GM23338 (cell line): ENCODE results near the gene MEF2D. TPM values are rescaled to one million over a fixed set of nuclear protein-coding genes. Genes with fewer than 3 reads are reported as not detected.

ENCODE experiments used
- ATAC-seq: fragments of 200-7000 bp; cut with Tn5 transposase; 3 replicates; pipeline ENCODE4 v1.9.1; 2020
- DNase-seq: peaks from one replicate; pipeline ENCODE4 v3.0.0-alpha.2; 2015; ENCODE audit warnings: low spot score
- H2AFZ ChIP-seq: fragments of 200-600 bp; sonication (generic); 2 replicates; pipeline ENCODE4 v1.8.0; 2016; ENCODE audit warnings: antibody characterized with exemption, mild to moderate bottlenecking, moderate library complexity
- H3F3A ChIP-seq: fragments of 200-600 bp; sonication (generic); replicated peaks from 2 replicates; pipeline ENCODE4 v1.8.0; 2017; ENCODE audit warnings: antibody characterized with exemption, mixed run types, low read depth
- H3K27ac ChIP-seq: fragments of 200-600 bp; sonication (generic); 2 replicates; pipeline ENCODE4 v1.6.1; 2016; ENCODE audit warnings: low read depth
- H3K27me3 ChIP-seq: fragments of 200-600 bp; sonication (generic); 2 replicates; pipeline ENCODE4 v1.8.0; 2016; ENCODE audit warnings: mild to moderate bottlenecking, mixed run types, moderate library complexity; ENCODE audit not compliant: insufficient read depth
- H3K36me3 ChIP-seq: fragments of 200-600 bp; sonication (generic); 2 replicates; pipeline ENCODE4 v1.8.0; 2016; ENCODE audit warnings: mild to moderate bottlenecking; ENCODE audit not compliant: insufficient read depth
- H3K4me1 ChIP-seq: fragments of 200-600 bp; sonication (generic); 2 replicates; pipeline ENCODE4 v1.8.0; 2016; ENCODE audit warnings: mild to moderate bottlenecking, moderate library complexity; ENCODE audit not compliant: insufficient read depth
- H3K4me2 ChIP-seq: fragments of 200-600 bp; sonication (generic); 2 replicates; pipeline ENCODE4 v1.7.1; 2017; ENCODE audit warnings: mixed run types
- H3K4me3 ChIP-seq: fragments of 200-600 bp; sonication (generic); 2 replicates; pipeline ENCODE4 v1.6.1; 2016; ENCODE audit warnings: mixed run types
- H3K79me2 ChIP-seq: fragments of 200-600 bp; sonication (generic); replicated peaks from 2 replicates; pipeline ENCODE4 v1.8.0; 2017; ENCODE audit warnings: mild to moderate bottlenecking; ENCODE audit not compliant: insufficient read depth
- H3K9me2 ChIP-seq: fragments of 200-600 bp; sonication (generic); 2 replicates; pipeline ENCODE4 v1.8.0; 2017; ENCODE audit not compliant: insufficient read depth
- H4K20me1 ChIP-seq: fragments of 200-600 bp; sonication (generic); replicated peaks from 2 replicates; pipeline ENCODE4 v1.8.0; 2017; ENCODE audit warnings: mild to moderate bottlenecking; ENCODE audit not compliant: insufficient read depth
- H3K27ac Mint-ChIP-seq: 2 replicates; pipeline ENCODE4 v1.8.0; 2020; ENCODE audit warnings: inconsistent platforms, mild to moderate bottlenecking, moderate library complexity, mixed read lengths
- H3K27me3 Mint-ChIP-seq: 3 replicates; pipeline ENCODE4 v1.8.0; 2022; ENCODE audit warnings: low read depth, mild to moderate bottlenecking, moderate library complexity, mixed read lengths, inconsistent platforms; ENCODE audit not compliant: insufficient read depth, poor library complexity
- H3K36me3 Mint-ChIP-seq: 3 replicates; pipeline ENCODE4 v1.8.0; 2021; ENCODE audit warnings: low read depth, mild to moderate bottlenecking, inconsistent platforms, moderate library complexity, mixed read lengths
- H3K4me1 Mint-ChIP-seq: 3 replicates; pipeline ENCODE4 v1.8.0; 2020; ENCODE audit warnings: mild to moderate bottlenecking, inconsistent platforms, mixed read lengths
- H3K4me3 Mint-ChIP-seq: 3 replicates; pipeline ENCODE4 v1.8.0; 2021; ENCODE audit warnings: moderate library complexity, mild to moderate bottlenecking, inconsistent platforms, mixed read lengths
- H3K9me3 Mint-ChIP-seq: 3 replicates; pipeline ENCODE4 v1.8.0; 2020; ENCODE audit warnings: moderate library complexity, mild to moderate bottlenecking, inconsistent platforms, mixed read lengths
- EZH2 ChIP-seq: fragments of 200-600 bp; sonication (generic); IDR thresholded peaks from one replicate; pipeline ENCODE4 v1.8.0; 2017; ENCODE audit warnings: antibody characterized with exemption, mild to moderate bottlenecking, low read depth; ENCODE audit not compliant: unreplicated experiment
- EZH2phosphoT487 ChIP-seq: fragments of 200-600 bp; sonication (generic); IDR thresholded peaks from one replicate; pipeline ENCODE4 v1.8.1; 2018; ENCODE audit warnings: antibody characterized with exemption; ENCODE audit not compliant: unreplicated experiment
- JUNB ChIP-seq: IDR thresholded peaks from one replicate; pipeline ENCODE4 v1.6.1; 2016; ENCODE audit warnings: antibody characterized with exemption; ENCODE audit not compliant: unreplicated experiment
- ZNF331 ChIP-seq: fragments of 250-450 bp; sonication (Bioruptor Pico); IDR thresholded peaks from 2 replicates; pipeline ENCODE4 v1.5.0; 2020; ENCODE audit warnings: low read depth, mild to moderate bottlenecking, moderate library complexity
- polyA plus RNA-seq: library from polyadenylated mRNA; unstranded; fragments of >200 nt; fragmentation: Nextera tagmentation; extraction: Ambion mirVana; gene quantifications from 2 replicates; pipeline ENCODE4 v1.2.1, GENCODE V29; 2016
- total RNA-seq: library from RNA; depleted of rRNA; stranded (reverse); fragments of >200 nt; shearing (Covaris generic); gene quantifications from 2 replicates; pipeline ENCODE4 v1.2.3, GENCODE V29; 2014
- TF ChIP-seq, protein P1 (sequence below), 2 experiments: fragments of 200-600 bp in 1 of 2; sonication (generic) in 1 of 2; conservative IDR thresholded peaks; 2 replicates each; pipeline versions ENCODE4 v1.5.1 to v1.6.1; 2016 to 2017; ENCODE audit warnings: antibody characterized with exemption in 2 of 2, low read depth in 2 of 2, mild to moderate bottlenecking in 2 of 2, moderate library complexity in 1 of 2
- TF ChIP-seq, protein P2 (sequence below): IDR thresholded peaks from one replicate; pipeline ENCODE4 v1.6.1; 2018; ENCODE audit warnings: antibody characterized with exemption; ENCODE audit not compliant: unreplicated experiment
- TF ChIP-seq, protein P3 (sequence below): IDR thresholded peaks from 2 replicates; pipeline ENCODE4 v1.6.1; 2016; ENCODE audit warnings: antibody characterized with exemption

The MEF2D gene
- total and polyA plus RNA-seq, 2 experiments from 2014 or later = 10.6 to 15.5 TPM

DNA sequence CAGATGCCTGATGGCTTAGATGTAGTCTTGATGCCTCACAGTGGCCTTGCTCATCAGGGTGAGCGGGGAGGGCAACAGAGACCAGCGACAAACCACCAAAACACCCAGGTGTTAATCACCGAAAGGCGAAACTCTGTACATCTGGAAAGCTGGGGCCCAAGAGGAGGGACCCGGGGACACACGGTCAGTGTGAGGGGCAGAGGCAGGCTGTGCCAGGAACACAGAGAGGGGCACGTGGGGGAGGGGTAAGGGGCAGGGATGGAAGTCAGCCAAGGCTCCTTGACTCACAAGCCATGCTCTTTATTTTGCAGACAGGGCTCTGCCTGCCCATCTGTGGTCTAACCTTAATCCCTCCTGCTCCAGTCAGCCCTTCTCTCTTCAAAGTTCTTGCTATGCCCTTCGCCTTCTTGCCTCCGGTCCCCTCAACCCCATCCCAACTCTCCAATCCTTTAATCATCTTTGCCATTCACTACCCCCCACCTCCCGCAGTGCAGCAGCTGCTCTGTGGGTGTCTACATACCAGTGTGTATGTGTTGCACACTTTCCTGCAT lies 4.3 kb downstream of the MEF2D start:
- H3K4me3 Mint-ChIP-seq = peak overlapping the region; percentile 30; the same call in 2 of the 3 replicates
- Histone ChIP-seq H3K4me2 (peak overlapping the region; percentile 51; the same call in 1 of the 2 replicates), H2AFZ (no peak overlapping the region), H3F3A (peaks cover 4% of the 10 kb centered on the region), H3K4me1 (peaks cover 60% of the 10 kb centered on the region), H3K27me3 (no peaks in the 10 kb centered on the region), H4K20me1 (peaks cover 11% of the 10 kb centered on the region), H3K27ac (no peak overlapping the region), H3K4me3 (no peak overlapping the region), H3K79me2 (peaks cover 69% of the 10 kb centered on the region), H3K9me2 (no peaks in the 10 kb centered on the region), H3K36me3 (no peaks in the 10 kb centered on the region)
- no peak for TF ChIP-seq JUNB
- TF ChIP-seq, protein P1, sequence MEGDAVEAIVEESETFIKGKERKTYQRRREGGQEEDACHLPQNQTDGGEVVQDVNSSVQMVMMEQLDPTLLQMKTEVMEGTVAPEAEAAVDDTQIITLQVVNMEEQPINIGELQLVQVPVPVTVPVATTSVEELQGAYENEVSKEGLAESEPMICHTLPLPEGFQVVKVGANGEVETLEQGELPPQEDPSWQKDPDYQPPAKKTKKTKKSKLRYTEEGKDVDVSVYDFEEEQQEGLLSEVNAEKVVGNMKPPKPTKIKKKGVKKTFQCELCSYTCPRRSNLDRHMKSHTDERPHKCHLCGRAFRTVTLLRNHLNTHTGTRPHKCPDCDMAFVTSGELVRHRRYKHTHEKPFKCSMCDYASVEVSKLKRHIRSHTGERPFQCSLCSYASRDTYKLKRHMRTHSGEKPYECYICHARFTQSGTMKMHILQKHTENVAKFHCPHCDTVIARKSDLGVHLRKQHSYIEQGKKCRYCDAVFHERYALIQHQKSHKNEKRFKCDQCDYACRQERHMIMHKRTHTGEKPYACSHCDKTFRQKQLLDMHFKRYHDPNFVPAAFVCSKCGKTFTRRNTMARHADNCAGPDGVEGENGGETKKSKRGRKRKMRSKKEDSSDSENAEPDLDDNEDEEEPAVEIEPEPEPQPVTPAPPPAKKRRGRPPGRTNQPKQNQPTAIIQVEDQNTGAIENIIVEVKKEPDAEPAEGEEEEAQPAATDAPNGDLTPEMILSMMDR (conservative IDR thresholded peaks at IDR 0.05; ENCODE audit: low read depth in 2 of 2) = no peak
- TF ChIP-seq, protein P2, sequence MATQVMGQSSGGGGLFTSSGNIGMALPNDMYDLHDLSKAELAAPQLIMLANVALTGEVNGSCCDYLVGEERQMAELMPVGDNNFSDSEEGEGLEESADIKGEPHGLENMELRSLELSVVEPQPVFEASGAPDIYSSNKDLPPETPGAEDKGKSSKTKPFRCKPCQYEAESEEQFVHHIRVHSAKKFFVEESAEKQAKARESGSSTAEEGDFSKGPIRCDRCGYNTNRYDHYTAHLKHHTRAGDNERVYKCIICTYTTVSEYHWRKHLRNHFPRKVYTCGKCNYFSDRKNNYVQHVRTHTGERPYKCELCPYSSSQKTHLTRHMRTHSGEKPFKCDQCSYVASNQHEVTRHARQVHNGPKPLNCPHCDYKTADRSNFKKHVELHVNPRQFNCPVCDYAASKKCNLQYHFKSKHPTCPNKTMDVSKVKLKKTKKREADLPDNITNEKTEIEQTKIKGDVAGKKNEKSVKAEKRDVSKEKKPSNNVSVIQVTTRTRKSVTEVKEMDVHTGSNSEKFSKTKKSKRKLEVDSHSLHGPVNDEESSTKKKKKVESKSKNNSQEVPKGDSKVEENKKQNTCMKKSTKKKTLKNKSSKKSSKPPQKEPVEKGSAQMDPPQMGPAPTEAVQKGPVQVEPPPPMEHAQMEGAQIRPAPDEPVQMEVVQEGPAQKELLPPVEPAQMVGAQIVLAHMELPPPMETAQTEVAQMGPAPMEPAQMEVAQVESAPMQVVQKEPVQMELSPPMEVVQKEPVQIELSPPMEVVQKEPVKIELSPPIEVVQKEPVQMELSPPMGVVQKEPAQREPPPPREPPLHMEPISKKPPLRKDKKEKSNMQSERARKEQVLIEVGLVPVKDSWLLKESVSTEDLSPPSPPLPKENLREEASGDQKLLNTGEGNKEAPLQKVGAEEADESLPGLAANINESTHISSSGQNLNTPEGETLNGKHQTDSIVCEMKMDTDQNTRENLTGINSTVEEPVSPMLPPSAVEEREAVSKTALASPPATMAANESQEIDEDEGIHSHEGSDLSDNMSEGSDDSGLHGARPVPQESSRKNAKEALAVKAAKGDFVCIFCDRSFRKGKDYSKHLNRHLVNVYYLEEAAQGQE = no peak
- TF ChIP-seq, protein P3, sequence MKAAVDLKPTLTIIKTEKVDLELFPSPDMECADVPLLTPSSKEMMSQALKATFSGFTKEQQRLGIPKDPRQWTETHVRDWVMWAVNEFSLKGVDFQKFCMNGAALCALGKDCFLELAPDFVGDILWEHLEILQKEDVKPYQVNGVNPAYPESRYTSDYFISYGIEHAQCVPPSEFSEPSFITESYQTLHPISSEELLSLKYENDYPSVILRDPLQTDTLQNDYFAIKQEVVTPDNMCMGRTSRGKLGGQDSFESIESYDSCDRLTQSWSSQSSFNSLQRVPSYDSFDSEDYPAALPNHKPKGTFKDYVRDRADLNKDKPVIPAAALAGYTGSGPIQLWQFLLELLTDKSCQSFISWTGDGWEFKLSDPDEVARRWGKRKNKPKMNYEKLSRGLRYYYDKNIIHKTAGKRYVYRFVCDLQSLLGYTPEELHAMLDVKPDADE = no peak
- DNase-seq (no peak), ATAC-seq (no peak)
- peaks cover 6% of the 10 kb centered on the region; the same call in 2 of the 3 replicates for H3K36me3 Mint-ChIP-seq
- peaks cover 9% of the 10 kb centered on the region for H3K27me3 Mint-ChIP-seq
- H3K27ac Mint-ChIP-seq = peak overlapping the region; percentile 32; the same call in 1 of the 2 replicates
- H3K4me1 Mint-ChIP-seq = peaks cover 73% of the 10 kb centered on the region
- H3K9me3 Mint-ChIP-seq = no peaks in the 10 kb centered on the region

DNA sequence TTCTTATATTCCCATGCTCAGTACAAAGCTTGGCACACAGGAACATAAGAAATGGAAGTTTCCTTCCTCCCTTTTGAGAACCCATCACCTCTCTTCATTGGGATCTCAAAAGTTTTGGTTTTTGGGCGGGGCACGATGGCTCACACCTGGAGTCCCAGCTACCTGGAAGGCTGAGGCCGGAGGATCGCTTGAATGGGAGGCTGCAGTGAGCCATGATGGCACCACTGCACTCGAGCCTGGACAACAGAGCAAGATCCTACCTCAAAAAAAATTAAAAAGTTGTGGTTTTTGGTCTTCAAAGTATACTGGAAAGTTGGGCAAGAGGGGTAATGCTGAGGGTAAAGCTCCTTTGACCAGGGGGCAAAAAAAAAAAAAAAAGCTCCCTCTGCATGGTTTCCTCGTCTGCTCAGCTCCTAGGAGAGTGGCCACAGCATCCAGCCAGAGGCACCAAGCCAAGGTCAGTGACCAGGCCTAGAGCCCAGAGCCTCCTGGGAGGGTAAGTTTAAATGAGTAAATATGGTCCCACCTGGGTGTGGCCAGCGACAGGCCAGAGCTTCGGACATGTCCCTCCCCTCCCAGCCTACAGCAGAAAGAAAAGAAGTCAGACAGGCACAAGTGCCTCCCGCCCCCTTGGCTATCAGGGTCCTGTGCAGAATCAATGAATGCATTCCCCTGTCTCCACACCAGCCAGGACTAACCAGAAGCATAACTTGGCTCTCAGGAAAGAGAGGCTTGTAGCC lies 5.0 kb downstream of the MEF2D start:
- peaks cover 4% of the 10 kb centered on the region for H3F3A ChIP-seq
- no peaks in the 10 kb centered on the region for H3K27me3 ChIP-seq
- H3K27ac ChIP-seq = no peak overlapping the region; the same call in 1 of the 2 replicates
- H3K36me3 ChIP-seq = no peaks in the 10 kb centered on the region
- H4K20me1 ChIP-seq = peaks cover 11% of the 10 kb centered on the region
- H3K4me2 ChIP-seq = no peak overlapping the region
- Mint-ChIP-seq H3K36me3 (peaks cover 6% of the 10 kb centered on the region; the same call in 2 of the 3 replicates), H3K9me3 (no peaks in the 10 kb centered on the region), H3K27ac (no peak overlapping the region), H3K4me1 (peaks cover 80% of the 10 kb centered on the region), H3K4me3 (peak overlapping the region; percentile 30; the same call in 2 of the 3 replicates), H3K27me3 (peaks cover 9% of the 10 kb centered on the region)
- H2AFZ ChIP-seq = no peak overlapping the region
- H3K4me3 ChIP-seq = no peak overlapping the region
- peaks cover 75% of the 10 kb centered on the region for H3K79me2 ChIP-seq
- peaks cover 67% of the 10 kb centered on the region for H3K4me1 ChIP-seq
- H3K9me2 ChIP-seq = no peaks in the 10 kb centered on the region
- TF ChIP-seq EZH2 (no peak), ZNF331 (CRISPR knock-in tag) (no peak), EZH2phosphoT487 (no peak)
- DNase-seq (no peak), ATAC-seq (no peak)
